Measurements from ENCODE around the gene SYT13.

DNA sequence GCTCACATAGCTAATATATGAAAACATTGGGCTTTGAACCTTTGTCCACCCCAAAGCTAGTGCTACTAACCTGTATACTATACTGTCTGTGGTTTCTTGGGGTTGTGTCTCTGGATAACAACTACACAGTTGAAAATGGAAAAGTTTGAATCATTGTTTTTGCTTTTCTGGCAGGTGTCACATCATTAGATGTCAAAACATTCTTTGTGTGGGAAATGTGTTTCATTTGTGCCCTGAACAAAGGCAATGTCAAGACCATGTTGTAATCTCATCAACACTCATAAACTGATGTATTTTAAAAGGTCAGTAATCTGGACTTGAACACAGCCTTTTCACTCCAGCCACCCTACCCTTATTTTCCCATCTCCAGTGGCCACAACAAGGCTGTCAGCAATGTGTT lies 16.5 kb downstream of the SYT13 start:
- TF ChIP-seq, protein P1, sequence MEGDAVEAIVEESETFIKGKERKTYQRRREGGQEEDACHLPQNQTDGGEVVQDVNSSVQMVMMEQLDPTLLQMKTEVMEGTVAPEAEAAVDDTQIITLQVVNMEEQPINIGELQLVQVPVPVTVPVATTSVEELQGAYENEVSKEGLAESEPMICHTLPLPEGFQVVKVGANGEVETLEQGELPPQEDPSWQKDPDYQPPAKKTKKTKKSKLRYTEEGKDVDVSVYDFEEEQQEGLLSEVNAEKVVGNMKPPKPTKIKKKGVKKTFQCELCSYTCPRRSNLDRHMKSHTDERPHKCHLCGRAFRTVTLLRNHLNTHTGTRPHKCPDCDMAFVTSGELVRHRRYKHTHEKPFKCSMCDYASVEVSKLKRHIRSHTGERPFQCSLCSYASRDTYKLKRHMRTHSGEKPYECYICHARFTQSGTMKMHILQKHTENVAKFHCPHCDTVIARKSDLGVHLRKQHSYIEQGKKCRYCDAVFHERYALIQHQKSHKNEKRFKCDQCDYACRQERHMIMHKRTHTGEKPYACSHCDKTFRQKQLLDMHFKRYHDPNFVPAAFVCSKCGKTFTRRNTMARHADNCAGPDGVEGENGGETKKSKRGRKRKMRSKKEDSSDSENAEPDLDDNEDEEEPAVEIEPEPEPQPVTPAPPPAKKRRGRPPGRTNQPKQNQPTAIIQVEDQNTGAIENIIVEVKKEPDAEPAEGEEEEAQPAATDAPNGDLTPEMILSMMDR (IDR thresholded peaks at IDR 0.05): no peak
- TF ChIP-seq POLR2A (IDR thresholded peaks at IDR 0.05; ENCODE audit: low read depth): no peak

Data from esophagus muscularis mucosa (tissue), 3 donors.